Endothelial cell of umbilical vein (primary cell): ENCODE data around the gene PSMD13. TPM values are rescaled to one million over a fixed set of nuclear protein-coding genes. Genes with fewer than 3 reads are reported as not detected.

Experiments
- BruUV-seq: library from RNA; stranded (reverse); fragments of 400-500 nt; replicated peaks from 2 replicates; lab custom pipeline; 2021; lab: Mats Ljungman, UMichigan
- CTCF ChIA-PET: fragments of 300-600, 350-600 bp; sonication (Branson Sonifier 250); formaldehyde crosslinking; loops from one replicate; lab custom pipeline; 2021; ENCODE audit warnings: antibody characterized with exemption, inconsistent platforms; lab: Charles Lee
- POLR2A ChIA-PET: fragments of 300-600, 350-600 bp; sonication (Branson Sonifier 250); formaldehyde crosslinking; loops from one replicate; lab custom pipeline; 2021; ENCODE audit warnings: antibody characterized with exemption, inconsistent platforms; lab: Charles Lee
- DNase-seq: peaks from one replicate; pipeline ENCODE4 v3.0.0-alpha.2; 2011; ENCODE audit warnings: low read depth, low spot score
- FAIRE-seq: peaks from 2 replicates; lab custom pipeline; 2011; peaks lifted over from hg19 to GRCh38; lab: Jason Lieb, UNC
- H2AFZ ChIP-seq: 2 replicates; pipeline ENCODE4 v1.6.0; 2012; ENCODE audit warnings: low read depth, low read length, control low read depth, inconsistent platforms
- H3K27ac ChIP-seq: 2 replicates; pipeline ENCODE4 v1.5.1; 2011; ENCODE audit warnings: low read depth, mild to moderate bottlenecking, control low read depth, low read length, moderate library complexity; ENCODE audit not compliant: insufficient read depth
- H3K27me3 ChIP-seq, 2 experiments: 2 replicates each; pipeline versions ENCODE4 v1.6.0 to v1.6.1; 2011; ENCODE audit warnings: low read length in 2 of 2, mixed read lengths in 1 of 2; ENCODE audit not compliant: control insufficient read depth in 2 of 2, insufficient read depth in 2 of 2
- H3K36me3 ChIP-seq, 2 experiments: 2 replicates in 1 of 2; 3 replicates in 1 of 2; pipeline ENCODE4 v1.5.1; 2011; ENCODE audit warnings: low read length in 2 of 2, mild to moderate bottlenecking in 1 of 2, moderate library complexity in 1 of 2; ENCODE audit not compliant: control insufficient read depth in 2 of 2, insufficient read depth in 2 of 2; ENCODE audit errors: extremely low read depth in 1 of 2
- H3K4me1 ChIP-seq: 3 replicates; pipeline ENCODE4 v1.5.1; 2011; ENCODE audit warnings: mild to moderate bottlenecking, low read length; ENCODE audit not compliant: control insufficient read depth, insufficient read depth; ENCODE audit errors: extremely low read depth
- H3K4me2 ChIP-seq: 2 replicates; pipeline ENCODE4 v1.6.1; 2011; ENCODE audit warnings: low read length, control low read depth, mixed read lengths; ENCODE audit not compliant: insufficient read depth
- H3K4me3 ChIP-seq, 3 experiments: fragments of 200-600 bp in 1 of 3; sonication (generic), shearing (Covaris generic) in 1 of 3; replicated peaks in 1 of 3; 2 replicates each; pipeline ENCODE4 v1.5.1; 2011 to 2016; ENCODE audit warnings: control low read depth in 3 of 3, low read length in 3 of 3, mild to moderate bottlenecking in 2 of 3, inconsistent platforms in 1 of 3, low read depth in 1 of 3, moderate library complexity in 1 of 3; ENCODE audit not compliant: insufficient read depth in 1 of 3
- H3K79me2 ChIP-seq: 2 replicates; pipeline ENCODE4 v1.6.0; 2012; ENCODE audit warnings: low read length, inconsistent platforms; ENCODE audit not compliant: control insufficient read depth, insufficient read depth
- H3K9ac ChIP-seq: replicated peaks from 2 replicates; pipeline ENCODE3; 2011; ENCODE audit warnings: low read length, control low read depth; ENCODE audit not compliant: insufficient read depth; ENCODE audit errors: extremely low read depth
- H3K9me1 ChIP-seq: replicated peaks from 3 replicates; pipeline ENCODE4 v1.6.0; 2011; ENCODE audit warnings: mild to moderate bottlenecking, low read length; ENCODE audit not compliant: control insufficient read depth, insufficient read depth; ENCODE audit errors: extremely low read depth
- H3K9me3 ChIP-seq: replicated peaks from 2 replicates; pipeline ENCODE4 v1.5.1; 2012; ENCODE audit warnings: low read length, inconsistent platforms; ENCODE audit not compliant: control insufficient read depth, insufficient read depth
- H4K20me1 ChIP-seq: replicated peaks from 2 replicates; pipeline ENCODE3; 2011; ENCODE audit warnings: mild to moderate bottlenecking, low read length; ENCODE audit not compliant: control insufficient read depth, insufficient read depth; ENCODE audit errors: extremely low read depth
- GATA2 ChIP-seq: IDR thresholded peaks from 2 replicates; pipeline ENCODE4 v1.7.0; 2011; ENCODE audit warnings: low read depth, mild to moderate bottlenecking, moderate library complexity, mixed read lengths, low read length; ENCODE audit not compliant: insufficient read length, insufficient read depth
- JUN ChIP-seq: IDR thresholded peaks from 2 replicates; pipeline ENCODE4 v1.6.1; 2011; ENCODE audit warnings: borderline replicate concordance, low read depth; ENCODE audit not compliant: insufficient read length, insufficient read depth
- MYC ChIP-seq: IDR thresholded peaks from one replicate; pipeline ENCODE4 v1.6.1; 2011; ENCODE audit warnings: mild to moderate bottlenecking, low read depth, low read length
- POLR2A ChIP-seq: IDR thresholded peaks from 2 replicates; pipeline ENCODE4 v1.6.1; 2012; ENCODE audit warnings: low read depth, mild to moderate bottlenecking, control low read depth, low read length
- POLR2AphosphoS5 ChIP-seq: IDR thresholded peaks from 2 replicates; pipeline ENCODE4 v1.6.1; 2012; ENCODE audit warnings: low read depth, mild to moderate bottlenecking, control low read depth, low read length, moderate library complexity; ENCODE audit not compliant: insufficient read depth
- dilution Hi-C: fragments of 300-500 bp; cut with MboI; formaldehyde crosslinking; loops from one replicate; pipeline ENCODE4 v1.15.0; 2019; ENCODE audit warnings: low sequenced_read_pairs; ENCODE audit not compliant: extremely low pct_ligation_motif_present
- intact Hi-C: fragments of 100-400 bp; cut with micrococcal nuclease; formaldehyde crosslinking; loops from one replicate; pipeline ENCODE4 v1.10.0; 2022
- polyA plus RNA-seq, 4 experiments: library from polyadenylated mRNA; depleted of rRNA in 3 of 4; stranded (reverse) in 3 of 4; unstranded in 1 of 4; fragments of >200 nt; gene quantifications; 2 replicates each; pipeline versions ENCODE4 v1.2.1 to v1.2.3, GENCODE V29; 2011 to 2012; ENCODE audit warnings: missing spikeins in 1 of 4
- total RNA-seq: library from RNA; stranded (reverse); gene quantifications from 2 replicates; pipeline ENCODE4 v1.2.3, GENCODE V29; 2021
- TF ChIP-seq, protein P1 (sequence below), 2 donors: IDR thresholded peaks; 1 replicate in 1 of 2; 2 replicates in 1 of 2; pipeline ENCODE4 v1.5.1; 2011; ENCODE audit warnings: low read length in 2 of 2, mild to moderate bottlenecking in 2 of 2, moderate library complexity in 2 of 2, control low read depth in 1 of 2, inconsistent platforms in 1 of 2, low read depth in 1 of 2; ENCODE audit not compliant: insufficient read depth in 1 of 2; ENCODE audit errors: extremely low read depth in 1 of 2

The PSMD13 gene
- total and polyA plus RNA-seq, 2 donors (not counting 3 experiments of a cell fraction or from before 2014, with no cell fraction given), result 168 to 214 TPM

DNA sequence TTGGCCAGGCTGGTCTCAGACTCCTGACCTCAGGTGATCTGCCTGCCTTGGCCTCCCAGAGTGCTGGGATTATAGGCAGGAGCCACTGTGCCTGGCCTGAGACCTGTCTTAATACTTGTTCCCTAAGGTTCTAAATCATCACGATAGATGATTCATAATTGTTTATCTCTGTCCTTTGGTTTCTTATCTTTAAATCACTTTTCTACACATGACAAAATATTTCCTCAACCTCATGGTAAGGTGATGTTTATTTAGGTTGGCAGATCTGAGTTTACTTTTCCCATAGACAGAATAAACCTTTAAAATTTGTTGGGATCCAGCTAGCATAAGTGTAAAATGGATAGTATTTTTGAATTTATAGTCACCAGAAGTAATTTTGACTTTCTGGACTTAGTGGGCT, 3.5 kb downstream of the PSMD13 start:
- Histone ChIP-seq H3K79me2 (peaks cover 47% of the 10 kb centered on the region), H3K9me3 (no peaks in the 10 kb centered on the region), H3K36me3 (peaks cover 11 to 12% of the 10 kb centered on the region in 2 experiments), H3K4me2 (no peak overlapping the region), H3K4me3 (no peak overlapping the region), H2AFZ (no peak overlapping the region), H3K27me3 (no peaks in the 10 kb centered on the region), H4K20me1 (no peaks in the 10 kb centered on the region), H3K27ac (no peak overlapping the region), H3K9me1 (no peaks in the 10 kb centered on the region), H3K4me1 (peaks cover 15% of the 10 kb centered on the region), H3K9ac (no peak overlapping the region)
- intact Hi-C loops, result no loop called here
- ChIA-PET POLR2A (no interaction called here), CTCF (interaction anchor here (5.8 kb wide), 1 partner anchor 11 kb away, joined by 33 read pairs; no protein-coding TSS in a partner anchor)
- no TSS peak for BruUV-seq
- no peak for FAIRE-seq
- TF ChIP-seq JUN (no peak), POLR2AphosphoS5 (no peak)
- TF ChIP-seq, protein P1, sequence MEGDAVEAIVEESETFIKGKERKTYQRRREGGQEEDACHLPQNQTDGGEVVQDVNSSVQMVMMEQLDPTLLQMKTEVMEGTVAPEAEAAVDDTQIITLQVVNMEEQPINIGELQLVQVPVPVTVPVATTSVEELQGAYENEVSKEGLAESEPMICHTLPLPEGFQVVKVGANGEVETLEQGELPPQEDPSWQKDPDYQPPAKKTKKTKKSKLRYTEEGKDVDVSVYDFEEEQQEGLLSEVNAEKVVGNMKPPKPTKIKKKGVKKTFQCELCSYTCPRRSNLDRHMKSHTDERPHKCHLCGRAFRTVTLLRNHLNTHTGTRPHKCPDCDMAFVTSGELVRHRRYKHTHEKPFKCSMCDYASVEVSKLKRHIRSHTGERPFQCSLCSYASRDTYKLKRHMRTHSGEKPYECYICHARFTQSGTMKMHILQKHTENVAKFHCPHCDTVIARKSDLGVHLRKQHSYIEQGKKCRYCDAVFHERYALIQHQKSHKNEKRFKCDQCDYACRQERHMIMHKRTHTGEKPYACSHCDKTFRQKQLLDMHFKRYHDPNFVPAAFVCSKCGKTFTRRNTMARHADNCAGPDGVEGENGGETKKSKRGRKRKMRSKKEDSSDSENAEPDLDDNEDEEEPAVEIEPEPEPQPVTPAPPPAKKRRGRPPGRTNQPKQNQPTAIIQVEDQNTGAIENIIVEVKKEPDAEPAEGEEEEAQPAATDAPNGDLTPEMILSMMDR (IDR thresholded peaks at IDR 0.05; ENCODE audit: extremely low read depth in 1 of 2, insufficient read depth in 1 of 2, low read depth in 1 of 2, low read length in 2 of 2), result no peak
- no peak for DNase-seq
- dilution Hi-C loops, result no loop called here

DNA sequence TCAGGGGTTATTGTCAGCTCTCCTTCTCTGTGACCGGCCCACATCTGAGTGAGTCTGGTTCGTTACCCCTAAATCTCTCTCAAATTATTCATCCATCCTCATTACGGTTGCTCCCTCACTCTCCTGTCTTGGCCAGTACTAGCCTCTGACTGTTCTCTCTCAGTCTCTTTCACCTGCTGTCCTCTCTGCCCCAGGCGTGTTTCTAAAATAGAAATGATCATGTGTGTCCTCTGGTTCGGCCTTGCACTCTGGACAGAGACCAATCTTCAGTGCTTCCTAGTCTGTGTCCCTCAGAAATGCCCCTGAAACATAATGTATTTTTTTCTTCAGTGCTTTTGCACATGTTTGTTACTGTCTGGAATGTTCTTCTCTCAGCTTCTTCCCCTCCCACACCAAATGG, 4.9 kb downstream of the PSMD13 start:
- no TSS peak for BruUV-seq
- Histone ChIP-seq H3K4me3 (no peak overlapping the region), H3K9me1 (no peaks in the 10 kb centered on the region), H3K4me1 (peaks cover 12% of the 10 kb centered on the region), H3K36me3 (peaks cover 16 to 21% of the 10 kb centered on the region in 2 experiments), H3K9me3 (no peaks in the 10 kb centered on the region), H3K9ac (no peak overlapping the region), H4K20me1 (no peaks in the 10 kb centered on the region), H3K79me2 (peaks cover 47% of the 10 kb centered on the region), H3K27me3 (no peaks in the 10 kb centered on the region), H3K4me2 (no peak overlapping the region), H2AFZ (no peak overlapping the region), H3K27ac (no peak overlapping the region)
- ChIA-PET CTCF (interaction anchor here (5.8 kb wide), 1 partner anchor 9 kb away, joined by 33 read pairs; no protein-coding TSS in a partner anchor), POLR2A (no interaction called here)
- DNase-seq (no peak), FAIRE-seq (no peak)
- dilution Hi-C loops, result no loop called here
- intact Hi-C loops, result no loop called here
- TF ChIP-seq GATA2, result no peak
- no peak for TF ChIP-seq POLR2A
- TF ChIP-seq MYC, result no peak
